ENCODE data around the gene CCDC138.

CCDC138 gene

GRCh38 chr2:108893277-108893676 lies 106.7 kb downstream of the CCDC138 start:
- H3K9me3 ChIP-seq (ENCODE audit: insufficient read depth, low read length), result peaks cover 16% of the 10 kb centered on the region
- H3K9ac ChIP-seq (ENCODE audit: insufficient read length, low read depth), result no peak overlapping the region
- no peaks in the 10 kb centered on the region for H3K27me3 ChIP-seq (ENCODE audit: insufficient read depth, insufficient read length)
- DNase-seq (ENCODE audit: low read depth, low spot score), result no peak
- no peak for TF ChIP-seq SUZ12 (IDR thresholded peaks at IDR 0.05; ENCODE audit: extremely low read depth, insufficient read depth, insufficient read length)
- TF ChIP-seq ZNF274 (IDR thresholded peaks at IDR 0.05; ENCODE audit: low read depth, low read length), result no peak
- TF ChIP-seq YY1 (IDR thresholded peaks at IDR 0.05; ENCODE audit: insufficient read depth, insufficient read length), result no peak
- no peaks in the 10 kb centered on the region for H3K4me1 ChIP-seq (ENCODE audit: insufficient read depth, insufficient read length)
- H3K4me3 ChIP-seq (ENCODE audit: insufficient read length, low read depth), result no peak overlapping the region
- H3K36me3 ChIP-seq (ENCODE audit: insufficient read depth, insufficient read length, low read length), result no peaks in the 10 kb centered on the region

GRCh38 chr2:108894766-108895165 lies 108.2 kb downstream of the CCDC138 start:
- H3K27me3 ChIP-seq (ENCODE audit: insufficient read depth, insufficient read length), result no peaks in the 10 kb centered on the region
- no peaks in the 10 kb centered on the region for H3K36me3 ChIP-seq (ENCODE audit: insufficient read depth, insufficient read length, low read length)
- TF ChIP-seq YY1 (IDR thresholded peaks at IDR 0.05; ENCODE audit: insufficient read depth, insufficient read length) (no peak), ZNF274 (IDR thresholded peaks at IDR 0.05; ENCODE audit: low read depth, low read length) (no peak), SUZ12 (IDR thresholded peaks at IDR 0.05; ENCODE audit: extremely low read depth, insufficient read depth, insufficient read length) (no peak)
- DNase-seq (ENCODE audit: low read depth, low spot score), result no peak
- H3K9ac ChIP-seq (ENCODE audit: insufficient read length, low read depth), result no peak overlapping the region
- H3K9me3 ChIP-seq (ENCODE audit: insufficient read depth, low read length), result peaks cover 11% of the 10 kb centered on the region
- H3K4me1 ChIP-seq (ENCODE audit: insufficient read depth, insufficient read length), result no peaks in the 10 kb centered on the region
- H3K4me3 ChIP-seq (ENCODE audit: insufficient read length, low read depth), result no peak overlapping the region

- H3K36me3 ChIP-seq (ENCODE audit: insufficient read depth, insufficient read length, low read length), result no peaks in the 10 kb centered on the region
- DNase-seq (ENCODE audit: low read depth, low spot score), result no peak
- H3K9me3 ChIP-seq (ENCODE audit: insufficient read depth, low read length), result peaks cover 7% of the 10 kb centered on the region
- TF ChIP-seq SUZ12 (IDR thresholded peaks at IDR 0.05; ENCODE audit: extremely low read depth, insufficient read depth, insufficient read length), result no peak
- TF ChIP-seq ZNF274 (IDR thresholded peaks at IDR 0.05; ENCODE audit: low read depth, low read length), result no peak
- no peak for TF ChIP-seq YY1 (IDR thresholded peaks at IDR 0.05; ENCODE audit: insufficient read depth, insufficient read length)
- no peaks in the 10 kb centered on the region for H3K4me1 ChIP-seq (ENCODE audit: insufficient read depth, insufficient read length)
- no peak overlapping the region for H3K4me3 ChIP-seq (ENCODE audit: insufficient read length, low read depth)
- no peaks in the 10 kb centered on the region for H3K27me3 ChIP-seq (ENCODE audit: insufficient read depth, insufficient read length)
- no peak overlapping the region for H3K9ac ChIP-seq (ENCODE audit: insufficient read length, low read depth)
Observed at GRCh38 chr2:108895188-108895587, 108.6 kb downstream of the CCDC138 start.

GRCh38 chr2:108896741-108897140 lies 110.2 kb downstream of the CCDC138 start:
- no peak overlapping the region for H3K9ac ChIP-seq (ENCODE audit: insufficient read length, low read depth)
- DNase-seq (ENCODE audit: low read depth, low spot score), result no peak
- no peaks in the 10 kb centered on the region for H3K27me3 ChIP-seq (ENCODE audit: insufficient read depth, insufficient read length)
- TF ChIP-seq YY1 (IDR thresholded peaks at IDR 0.05; ENCODE audit: insufficient read depth, insufficient read length) (no peak), SUZ12 (IDR thresholded peaks at IDR 0.05; ENCODE audit: extremely low read depth, insufficient read depth, insufficient read length) (no peak), ZNF274 (IDR thresholded peaks at IDR 0.05; ENCODE audit: low read depth, low read length) (no peak)
- no peaks in the 10 kb centered on the region for H3K36me3 ChIP-seq (ENCODE audit: insufficient read depth, insufficient read length, low read length)
- no peaks in the 10 kb centered on the region for H3K9me3 ChIP-seq (ENCODE audit: insufficient read depth, low read length)
- no peaks in the 10 kb centered on the region for H3K4me1 ChIP-seq (ENCODE audit: insufficient read depth, insufficient read length)
- no peak overlapping the region for H3K4me3 ChIP-seq (ENCODE audit: insufficient read length, low read depth)

- no peak overlapping the region for H3K9ac ChIP-seq (ENCODE audit: insufficient read length, low read depth)
- no peak for DNase-seq (ENCODE audit: low read depth, low spot score)
- no peaks in the 10 kb centered on the region for H3K4me1 ChIP-seq (ENCODE audit: insufficient read depth, insufficient read length)
- H3K36me3 ChIP-seq (ENCODE audit: insufficient read depth, insufficient read length, low read length), result no peaks in the 10 kb centered on the region
- TF ChIP-seq ZNF274 (IDR thresholded peaks at IDR 0.05; ENCODE audit: low read depth, low read length), result no peak
- TF ChIP-seq YY1 (IDR thresholded peaks at IDR 0.05; ENCODE audit: insufficient read depth, insufficient read length), result no peak
- no peak for TF ChIP-seq SUZ12 (IDR thresholded peaks at IDR 0.05; ENCODE audit: extremely low read depth, insufficient read depth, insufficient read length)
- no peaks in the 10 kb centered on the region for H3K27me3 ChIP-seq (ENCODE audit: insufficient read depth, insufficient read length)
- H3K9me3 ChIP-seq (ENCODE audit: insufficient read depth, low read length), result no peaks in the 10 kb centered on the region
- no peak overlapping the region for H3K4me3 ChIP-seq (ENCODE audit: insufficient read length, low read depth)
Observed at GRCh38 chr2:108898315-108899082, 111.9 kb downstream of the CCDC138 start.

GRCh38 chr2:108904680-108905079 lies 118.1 kb downstream of the CCDC138 start:
- TF ChIP-seq ZNF274 (IDR thresholded peaks at IDR 0.05; ENCODE audit: low read depth, low read length) (no peak), SUZ12 (IDR thresholded peaks at IDR 0.05; ENCODE audit: extremely low read depth, insufficient read depth, insufficient read length) (no peak), YY1 (IDR thresholded peaks at IDR 0.05; ENCODE audit: insufficient read depth, insufficient read length) (no peak)
- H3K9ac ChIP-seq (ENCODE audit: insufficient read length, low read depth), result no peak overlapping the region
- H3K4me1 ChIP-seq (ENCODE audit: insufficient read depth, insufficient read length), result no peaks in the 10 kb centered on the region
- H3K4me3 ChIP-seq (ENCODE audit: insufficient read length, low read depth), result no peak overlapping the region
- H3K9me3 ChIP-seq (ENCODE audit: insufficient read depth, low read length), result no peaks in the 10 kb centered on the region
- no peak for DNase-seq (ENCODE audit: low read depth, low spot score)
- H3K27me3 ChIP-seq (ENCODE audit: insufficient read depth, insufficient read length), result no peaks in the 10 kb centered on the region
- no peaks in the 10 kb centered on the region for H3K36me3 ChIP-seq (ENCODE audit: insufficient read depth, insufficient read length, low read length)

- no peaks in the 10 kb centered on the region for H3K4me1 ChIP-seq (ENCODE audit: insufficient read depth, insufficient read length)
- H3K27me3 ChIP-seq (ENCODE audit: insufficient read depth, insufficient read length), result no peaks in the 10 kb centered on the region
- no peak for DNase-seq (ENCODE audit: low read depth, low spot score)
- no peak overlapping the region for H3K4me3 ChIP-seq (ENCODE audit: insufficient read length, low read depth)
- no peak for TF ChIP-seq YY1 (IDR thresholded peaks at IDR 0.05; ENCODE audit: insufficient read depth, insufficient read length)
- TF ChIP-seq SUZ12 (IDR thresholded peaks at IDR 0.05; ENCODE audit: extremely low read depth, insufficient read depth, insufficient read length), result no peak
- no peak for TF ChIP-seq ZNF274 (IDR thresholded peaks at IDR 0.05; ENCODE audit: low read depth, low read length)
- H3K9ac ChIP-seq (ENCODE audit: insufficient read length, low read depth), result no peak overlapping the region
- no peaks in the 10 kb centered on the region for H3K36me3 ChIP-seq (ENCODE audit: insufficient read depth, insufficient read length, low read length)
- no peaks in the 10 kb centered on the region for H3K9me3 ChIP-seq (ENCODE audit: insufficient read depth, low read length)
Observed at GRCh38 chr2:108905176-108905575, 118.6 kb downstream of the CCDC138 start.
